WERI-Rb-1 (cell line): ENCODE measurements around the gene RELL1.

Source experiments
- DNase-seq: peaks from one replicate; pipeline ENCODE4 v3.0.0-alpha.2; 2020
- H3K27ac ChIP-seq: fragments of 250-450 bp; sonication (Bioruptor Pico); 2 replicates; pipeline ENCODE4 v1.5.1; 2020; ENCODE audit warnings: mild to moderate bottlenecking, moderate library complexity
- H3K27me3 ChIP-seq: fragments of 250-450 bp; sonication (Bioruptor Pico); 2 replicates; pipeline ENCODE4 v1.5.1; 2021; ENCODE audit warnings: mild to moderate bottlenecking, low read depth, moderate library complexity; ENCODE audit not compliant: insufficient read depth, severe bottlenecking
- H3K36me3 ChIP-seq: fragments of 250-450 bp; sonication (Bioruptor Pico); 2 replicates; pipeline ENCODE4 v1.5.1; 2020; ENCODE audit warnings: mild to moderate bottlenecking, moderate library complexity
- H3K4me3 ChIP-seq: 2 replicates; pipeline ENCODE4 v1.5.1; 2011; ENCODE audit warnings: low read depth, mild to moderate bottlenecking, control low read depth, low read length
- H3K9me3 ChIP-seq: fragments of 250-450 bp; sonication (Bioruptor Pico); 2 replicates; pipeline ENCODE4 v1.5.1; 2021; ENCODE audit warnings: mild to moderate bottlenecking, moderate library complexity; ENCODE audit not compliant: severe bottlenecking
- TF ChIP-seq, protein P1 (sequence below): IDR thresholded peaks from 2 replicates; pipeline ENCODE4 v1.5.1; 2011; ENCODE audit warnings: low read depth, mild to moderate bottlenecking, control low read depth, inconsistent platforms, low read length

RELL1 gene

DNA sequence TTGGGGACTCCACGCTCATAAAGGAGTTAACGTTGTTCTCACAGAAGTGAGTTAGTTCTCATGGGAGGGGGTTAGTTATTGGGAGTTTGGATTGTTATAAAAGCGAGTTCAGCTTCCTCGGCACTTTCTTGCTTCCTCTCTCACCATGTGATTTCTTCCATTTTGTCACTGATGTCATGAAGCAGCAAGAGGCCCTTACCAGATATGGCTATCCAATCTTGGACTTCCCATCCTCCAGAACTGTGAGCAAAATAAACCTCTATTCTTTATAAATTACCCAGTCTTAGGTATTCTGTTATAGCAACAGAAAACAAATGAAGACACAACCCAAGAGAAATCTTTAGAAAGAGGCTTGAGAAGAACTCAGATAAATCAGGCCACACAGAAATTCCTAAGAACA, 29.5 kb downstream of the RELL1 start:
- Histone ChIP-seq H3K27ac (no peak overlapping the region), H3K4me3 (no peak overlapping the region), H3K36me3 (no peaks in the 10 kb centered on the region), H3K9me3 (no peaks in the 10 kb centered on the region), H3K27me3 (no peaks in the 10 kb centered on the region)
- TF ChIP-seq, protein P1, sequence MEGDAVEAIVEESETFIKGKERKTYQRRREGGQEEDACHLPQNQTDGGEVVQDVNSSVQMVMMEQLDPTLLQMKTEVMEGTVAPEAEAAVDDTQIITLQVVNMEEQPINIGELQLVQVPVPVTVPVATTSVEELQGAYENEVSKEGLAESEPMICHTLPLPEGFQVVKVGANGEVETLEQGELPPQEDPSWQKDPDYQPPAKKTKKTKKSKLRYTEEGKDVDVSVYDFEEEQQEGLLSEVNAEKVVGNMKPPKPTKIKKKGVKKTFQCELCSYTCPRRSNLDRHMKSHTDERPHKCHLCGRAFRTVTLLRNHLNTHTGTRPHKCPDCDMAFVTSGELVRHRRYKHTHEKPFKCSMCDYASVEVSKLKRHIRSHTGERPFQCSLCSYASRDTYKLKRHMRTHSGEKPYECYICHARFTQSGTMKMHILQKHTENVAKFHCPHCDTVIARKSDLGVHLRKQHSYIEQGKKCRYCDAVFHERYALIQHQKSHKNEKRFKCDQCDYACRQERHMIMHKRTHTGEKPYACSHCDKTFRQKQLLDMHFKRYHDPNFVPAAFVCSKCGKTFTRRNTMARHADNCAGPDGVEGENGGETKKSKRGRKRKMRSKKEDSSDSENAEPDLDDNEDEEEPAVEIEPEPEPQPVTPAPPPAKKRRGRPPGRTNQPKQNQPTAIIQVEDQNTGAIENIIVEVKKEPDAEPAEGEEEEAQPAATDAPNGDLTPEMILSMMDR: no peak
- DNase-seq: no peak

DNA sequence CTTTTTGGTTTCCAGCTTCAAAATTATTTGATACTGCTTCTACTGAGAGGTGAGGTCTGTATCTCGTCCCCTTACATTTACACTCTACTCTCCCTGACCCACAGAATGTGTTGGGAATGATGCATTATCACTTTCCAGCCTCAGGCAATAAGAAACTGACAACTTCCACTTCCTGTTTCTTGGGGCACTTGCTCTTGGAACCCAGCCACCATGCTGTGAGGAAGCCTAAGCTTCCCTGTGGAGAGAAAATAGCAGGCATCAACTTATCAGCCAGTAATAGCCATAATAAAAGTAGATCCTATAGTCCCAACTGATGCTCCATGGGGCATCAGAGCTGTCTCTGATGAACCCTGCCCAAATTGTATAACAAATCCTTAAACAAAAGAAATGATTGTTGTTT, 32.6 kb downstream of the RELL1 start:
- Histone ChIP-seq H3K4me3 (no peak overlapping the region), H3K27me3 (no peaks in the 10 kb centered on the region), H3K36me3 (no peaks in the 10 kb centered on the region), H3K9me3 (no peaks in the 10 kb centered on the region), H3K27ac (no peak overlapping the region)
- TF ChIP-seq, protein P1: no peak
- DNase-seq: no peak

DNA sequence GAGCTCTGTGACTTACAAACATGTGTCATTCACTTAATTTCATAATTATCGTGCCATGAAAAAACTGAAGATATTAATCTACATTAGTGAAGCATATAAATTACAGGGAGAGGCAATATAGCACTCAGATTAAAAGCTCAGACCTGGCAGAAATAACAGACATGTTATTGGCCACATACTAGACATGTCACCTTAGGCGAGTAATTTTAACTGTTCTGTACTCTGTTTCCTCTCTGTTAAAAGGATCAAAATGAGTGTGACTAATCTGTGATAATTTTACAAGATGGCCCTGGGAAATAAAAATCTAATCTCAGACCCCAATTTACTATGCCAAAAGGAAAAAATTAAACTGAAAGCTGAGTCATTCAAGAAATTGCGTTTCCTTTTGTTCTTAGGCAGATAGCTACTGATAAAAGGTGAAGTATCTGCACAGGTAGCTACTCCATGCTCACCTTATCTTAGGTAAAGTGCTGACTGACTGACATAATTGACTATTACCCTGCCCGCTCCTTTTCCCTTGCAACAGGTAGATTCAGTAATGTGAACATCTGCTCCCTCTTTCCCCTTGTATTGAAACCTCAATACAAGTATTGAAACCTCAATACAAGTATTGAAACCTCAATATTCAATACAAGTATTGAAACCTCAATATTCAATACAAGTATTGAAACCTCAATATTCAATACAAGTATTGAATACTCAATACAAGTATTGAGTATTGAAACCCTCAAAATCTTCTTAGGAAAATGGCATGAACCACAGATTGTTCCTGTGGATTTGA, 33.2 kb downstream of the RELL1 start:
- H3K4me3 ChIP-seq: no peak overlapping the region
- TF ChIP-seq, protein P1: no peak
- no peaks in the 10 kb centered on the region for H3K9me3 ChIP-seq
- no peaks in the 10 kb centered on the region for H3K27me3 ChIP-seq
- DNase-seq: no peak
- H3K36me3 ChIP-seq: no peaks in the 10 kb centered on the region
- no peak overlapping the region for H3K27ac ChIP-seq

DNA sequence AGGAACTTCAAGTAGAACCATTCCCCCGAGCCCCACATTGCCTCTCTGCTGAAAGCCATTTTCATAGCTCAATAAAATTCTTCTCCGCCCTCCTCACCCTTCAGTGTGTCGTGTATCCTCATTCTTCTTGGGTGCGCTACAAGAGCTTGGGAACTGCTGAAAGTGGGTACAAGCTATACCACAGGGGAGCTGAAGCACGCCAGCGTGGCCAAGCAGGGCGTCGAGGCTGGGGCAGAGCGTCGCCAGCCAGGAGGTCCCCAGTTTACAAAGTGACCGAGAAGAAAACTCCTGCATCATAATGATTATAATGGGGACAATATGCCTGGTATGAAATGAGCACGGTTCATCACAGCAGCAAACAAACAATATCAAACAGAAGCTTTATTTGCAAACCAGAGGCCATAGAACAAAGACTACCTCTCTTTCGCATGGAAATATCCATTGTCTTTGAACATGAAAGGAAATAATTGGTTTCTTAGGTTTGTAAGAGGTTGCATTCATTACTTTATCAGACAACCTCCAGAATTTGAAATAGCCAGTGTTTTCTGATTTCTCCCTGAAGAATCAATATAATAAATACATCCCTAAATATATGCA, 34.3 kb downstream of the RELL1 start:
- H3K27ac ChIP-seq: no peak overlapping the region
- no peaks in the 10 kb centered on the region for H3K9me3 ChIP-seq
- H3K4me3 ChIP-seq: no peak overlapping the region
- H3K27me3 ChIP-seq: no peaks in the 10 kb centered on the region
- no peaks in the 10 kb centered on the region for H3K36me3 ChIP-seq
- DNase-seq: no peak
- TF ChIP-seq, protein P1: no peak

DNA sequence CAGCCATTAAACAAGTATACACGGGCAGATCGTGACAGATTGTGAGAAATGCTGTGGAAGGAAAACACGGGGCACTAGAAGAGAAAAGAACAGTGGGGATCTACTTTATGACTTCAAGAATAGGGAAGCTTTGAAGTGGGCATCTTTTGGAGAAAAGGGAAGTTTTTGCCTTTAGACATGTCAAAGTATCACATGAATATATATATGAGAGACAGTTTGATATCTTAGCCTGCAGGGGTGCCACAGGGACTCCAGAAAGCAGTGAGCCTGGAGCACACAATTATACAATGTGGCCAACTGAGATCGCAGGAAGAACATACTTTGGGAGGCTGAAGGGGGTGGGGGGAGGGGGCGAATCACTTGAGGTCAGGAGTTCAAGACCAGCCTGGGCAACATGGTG, 35.7 kb downstream of the RELL1 start:
- Histone ChIP-seq H3K9me3 (no peaks in the 10 kb centered on the region), H3K36me3 (no peaks in the 10 kb centered on the region), H3K27ac (no peak overlapping the region), H3K4me3 (no peak overlapping the region), H3K27me3 (no peaks in the 10 kb centered on the region)
- DNase-seq: no peak
- TF ChIP-seq, protein P1: no peak
